IPS-NIHi7 (cell line): ENCODE results near the gene CABP4.

ENCODE experiments used
- DNase-seq: peaks from one replicate; pipeline ENCODE4 v3.0.0; 2012; ENCODE audit warnings: mixed read lengths; ENCODE audit errors: extremely low spot score

The CABP4 gene

GRCh38 chr11:67455054-67455453, at the start of gene CABP4:
CABP4 (plus strand) TSS chr11:67455354; CDS start chr11:67455424, 70 bp downstream.
- no peak for DNase-seq

GRCh38 chr11:67405688-67406339, 49.3 kb upstream of the CABP4 start:
- no peak for DNase-seq

GRCh38 chr11:67406420-67406968, 48.7 kb upstream of the CABP4 start:
- DNase-seq, result no peak

GRCh38 chr11:67406969-67407687, 48.0 kb upstream of the CABP4 start:
- DNase-seq, result no peak

GRCh38 chr11:67407688-67408163, 47.4 kb upstream of the CABP4 start:
- no peak for DNase-seq

GRCh38 chr11:67408437-67409200, 46.5 kb upstream of the CABP4 start:
- no peak for DNase-seq

GRCh38 chr11:67409261-67409666, 45.9 kb upstream of the CABP4 start:
- no peak for DNase-seq

- peak; percentile 84 for DNase-seq
These were observed 45.3 kb upstream of the CABP4 start for GRCh38 chr11:67409781-67410368.

- no peak for DNase-seq
These were observed 44.8 kb upstream of the CABP4 start for GRCh38 chr11:67410369-67410831.

- no peak for DNase-seq
These were observed 44.0 kb upstream of the CABP4 start for GRCh38 chr11:67410984-67411784.

- DNase-seq, result no peak
These were observed 43.4 kb upstream of the CABP4 start for GRCh38 chr11:67411785-67412152.

GRCh38 chr11:67412495-67413179, 42.5 kb upstream of the CABP4 start:
- no peak for DNase-seq

GRCh38 chr11:67413266-67413849, 41.8 kb upstream of the CABP4 start:
- no peak for DNase-seq

- peak; percentile 44 for DNase-seq
These were observed 39.5 kb upstream of the CABP4 start, which contains the start of gene CARNS1 for GRCh38 chr11:67415501-67416304. CARNS1 (plus strand) TSS chr11:67415678; CDS start chr11:67416200, 522 bp downstream.

- DNase-seq, result no peak
These were observed 38.5 kb upstream of the CABP4 start for GRCh38 chr11:67416416-67417335.

- no peak for DNase-seq
These were observed 37.7 kb upstream of the CABP4 start for GRCh38 chr11:67417425-67417824.

- DNase-seq, result no peak
These were observed 36.5 kb upstream of the CABP4 start for GRCh38 chr11:67418476-67419281.
